Small intestine (tissue), 16 donors: ENCODE measurements around the gene DTNB. TPM values are rescaled to one million over a fixed set of nuclear protein-coding genes. Genes with fewer than 3 reads are reported as not detected.

ENCODE experiments used
- DNase-seq, 2 donors: peaks; one replicate each; pipeline versions ENCODE4 v3.0.0 to v3.0.0-alpha.2; 2013
- FAIRE-seq: peaks from 2 replicates; lab custom pipeline; 2012; peaks lifted over from hg19 to GRCh38; lab: Jason Lieb, UNC
- H3K27ac ChIP-seq, 3 donors: one replicate each; pipeline ENCODE4 v1.5.1; 2013; ENCODE audit warnings: low read length in 2 of 3, mild to moderate bottlenecking in 2 of 3, control low read depth in 1 of 3, inconsistent platforms in 1 of 3, low read depth in 1 of 3, moderate library complexity in 1 of 3
- H3K27me3 ChIP-seq, 3 donors: one replicate each; pipeline ENCODE4 v1.6.1; 2013; ENCODE audit warnings: low read length in 3 of 3, inconsistent platforms in 1 of 3; ENCODE audit not compliant: control insufficient read depth in 3 of 3, insufficient read depth in 3 of 3
- H3K36me3 ChIP-seq, 3 donors: one replicate each; pipeline ENCODE4 v1.6.1; 2013; ENCODE audit warnings: low read length in 3 of 3, inconsistent platforms in 1 of 3, low read depth in 1 of 3, mild to moderate bottlenecking in 1 of 3, moderate library complexity in 1 of 3; ENCODE audit not compliant: control insufficient read depth in 3 of 3, insufficient read depth in 2 of 3
- H3K4me1 ChIP-seq, 3 donors: one replicate each; pipeline ENCODE4 v1.6.1; 2013; ENCODE audit warnings: low read length in 2 of 3, inconsistent platforms in 1 of 3, low read depth in 1 of 3, mild to moderate bottlenecking in 1 of 3, moderate library complexity in 1 of 3; ENCODE audit not compliant: control insufficient read depth in 3 of 3, insufficient read depth in 2 of 3
- H3K4me3 ChIP-seq, 3 donors: one replicate each; pipeline ENCODE4 v1.5.1; 2013; ENCODE audit warnings: low read length in 3 of 3, control low read depth in 1 of 3, inconsistent platforms in 1 of 3, low read depth in 1 of 3, mild to moderate bottlenecking in 1 of 3, moderate library complexity in 1 of 3
- H3K9me3 ChIP-seq, 2 donors: one replicate each; pipeline ENCODE4 v1.6.1; 2013; ENCODE audit warnings: low read depth in 1 of 2, low read length in 1 of 2; ENCODE audit not compliant: control insufficient read depth in 2 of 2, insufficient read depth in 1 of 2
- WGBS, 3 donors: extraction: QIAGEN DNeasy Blood & Tissue Kit; methylation state at CpG; one replicate each; pipeline ENCODE4 v1.1.7; 2013; 5-methylcytosine and 5-hydroxymethylcytosine counted together
- long read RNA-seq, 10 donors: transcript quantifications; one replicate each; lab custom pipeline, GENCODE V29; 2026
- polyA plus RNA-seq, 4 donors: library from polyadenylated mRNA; stranded (reverse) in 3 of 4; unstranded in 1 of 4; fragments of 200-250 nt in 3 of 4; fragments of 120-200 nt in 1 of 4; gene quantifications; one replicate each; pipeline versions ENCODE4 v1.2.1 to v1.2.3, GENCODE V29; 2013
- donor health status: healthy with polysubstance abuse.
- donor health status: control.
- donor health status: control.
- donor health status: Bipolar disorder and iron deficiency.
- donor health status: healthy.

Gene DTNB
- polyA plus RNA-seq: 1 to 10 TPM; 2.4 to 9.7 (median 4.4) TPM
- long read RNA-seq, donor 1: 0 reads
- long read RNA-seq, donor 2: 0 reads
- long read RNA-seq, donor 3: 0 reads
- long read RNA-seq, donor 4: 0 reads
- long read RNA-seq, donor 5, partial matches to known transcripts: 0 of 1 reads
- long read RNA-seq, donor 5, other reads (novel, unspliced or antisense): 0 of 1 reads
- long read RNA-seq, donor 6, partial matches to known transcripts: 0 of 1 reads
- long read RNA-seq, donor 6, other reads (novel, unspliced or antisense): 0 of 1 reads
- long read RNA-seq, donor 7: 0 reads
- long read RNA-seq, donor 8: 0 reads
- long read RNA-seq, donor 9: 0 reads
- long read RNA-seq, donor 10: 0 reads

DNA sequence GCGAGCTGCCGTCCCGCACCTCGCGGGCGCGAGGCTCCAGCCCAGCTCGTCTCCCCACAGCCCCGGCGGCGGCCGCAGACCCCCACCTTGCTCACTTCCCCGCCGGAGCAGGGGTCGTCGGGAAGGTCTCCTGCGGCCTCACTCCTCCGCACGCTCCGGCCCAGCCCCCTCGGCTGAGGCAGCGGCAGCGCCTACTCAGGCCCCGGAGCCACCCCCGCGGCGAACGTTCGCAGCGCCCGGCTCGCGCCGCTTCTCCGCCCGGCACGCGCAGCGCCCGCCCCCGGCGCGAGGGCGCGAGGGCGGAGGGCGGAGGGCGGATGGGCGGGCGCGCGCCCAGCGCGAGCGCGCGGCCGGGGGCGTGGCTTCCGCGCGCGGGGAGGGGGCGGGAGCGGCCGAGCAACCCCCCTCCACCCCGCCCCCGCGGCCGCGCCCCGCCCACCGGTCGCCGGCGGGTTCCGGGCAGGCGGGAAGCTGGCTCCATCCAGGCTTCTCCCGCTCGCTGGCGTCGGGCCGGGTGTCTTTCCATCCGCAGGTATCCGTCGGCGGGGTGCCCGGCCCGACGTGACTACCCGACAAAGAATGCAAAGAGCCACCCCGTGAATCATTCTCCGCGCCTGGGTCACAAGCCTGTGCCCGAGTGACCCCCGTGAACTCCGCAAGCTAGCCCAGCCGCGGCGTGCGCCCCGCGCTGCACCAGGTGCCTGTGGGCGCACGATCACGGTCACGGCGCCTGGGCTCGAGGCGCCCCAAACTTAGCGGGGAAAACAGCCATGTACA, at the start of gene DTNB:
TSS of gene DTNB (minus strand) at position 278 of the 777 bp plus-strand sequence. CDS start 20,917 bp downstream, outside the sequence.
- H3K9me3 ChIP-seq: peaks cover 0 to 12% of the 10 kb centered on the region in 2 donors
- peak within 1 kb of the TSS; percentile 64 to 90 (median 77) for H3K4me3 ChIP-seq
- no peak for FAIRE-seq
- peaks cover 4 to 5% (median 4%) of the 10 kb centered on the region in 3 donors for H3K4me1 ChIP-seq
- WGBS, 3 donors: 0 to 1% (median 1%) methylated on average over 51 to 111 of the region's 111 CpGs
- peak within 1 kb of the TSS; percentile 42 to 88 (median 47) for H3K27ac ChIP-seq
- peak; percentile 56 to 88 for DNase-seq
- H3K36me3 ChIP-seq: no peaks in the 10 kb centered on the region
- peaks cover 0 to 16% (median 0%) of the 10 kb centered on the region in 3 donors for H3K27me3 ChIP-seq

DNA sequence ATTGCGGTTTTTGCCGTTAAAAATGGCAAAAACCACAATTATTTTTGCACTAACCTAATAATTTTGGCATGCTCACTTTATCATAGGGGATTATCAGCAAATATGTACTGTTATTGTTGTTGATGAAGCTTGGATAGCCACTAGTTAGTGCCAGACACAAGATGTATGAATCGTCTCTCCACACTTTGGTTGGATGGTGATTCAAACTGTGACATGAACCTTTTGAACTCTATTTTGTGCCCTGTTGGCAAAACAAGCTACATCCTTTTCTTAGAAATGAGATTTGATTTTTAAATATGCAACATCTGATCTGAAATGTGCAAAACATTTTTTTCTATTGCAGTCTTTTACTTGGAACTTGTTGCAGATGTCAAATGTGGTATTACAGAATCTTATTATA, 48.8 kb upstream of the DTNB start:
- Histone ChIP-seq H3K27me3 (peaks cover 0 to 3% (median 0%) of the 10 kb centered on the region in 3 donors), H3K27ac (no peak overlapping the region), H3K36me3 (no peaks in the 10 kb centered on the region), H3K4me3 (no peak overlapping the region), H3K4me1 (no peaks in the 10 kb centered on the region), H3K9me3 (no peaks in the 10 kb centered on the region)
- FAIRE-seq (no peak), DNase-seq (no peak)
- WGBS, 3 donors: 78 to 81% (median 79%) methylated on average over 3 of the region's 3 CpGs

GRCh38 chr2:25720575-25720974, 47.2 kb upstream of the DTNB start:
- 78 to 82% (median 79%) methylated on average over 1 of the region's 1 CpG for WGBS, 3 donors
- FAIRE-seq (no peak), DNase-seq (no peak)
- Histone ChIP-seq H3K4me1 (no peaks in the 10 kb centered on the region), H3K27ac (no peak overlapping the region), H3K4me3 (no peak overlapping the region), H3K36me3 (no peaks in the 10 kb centered on the region), H3K9me3 (no peaks in the 10 kb centered on the region), H3K27me3 (peaks cover 0 to 3% (median 0%) of the 10 kb centered on the region in 3 donors)

DNA sequence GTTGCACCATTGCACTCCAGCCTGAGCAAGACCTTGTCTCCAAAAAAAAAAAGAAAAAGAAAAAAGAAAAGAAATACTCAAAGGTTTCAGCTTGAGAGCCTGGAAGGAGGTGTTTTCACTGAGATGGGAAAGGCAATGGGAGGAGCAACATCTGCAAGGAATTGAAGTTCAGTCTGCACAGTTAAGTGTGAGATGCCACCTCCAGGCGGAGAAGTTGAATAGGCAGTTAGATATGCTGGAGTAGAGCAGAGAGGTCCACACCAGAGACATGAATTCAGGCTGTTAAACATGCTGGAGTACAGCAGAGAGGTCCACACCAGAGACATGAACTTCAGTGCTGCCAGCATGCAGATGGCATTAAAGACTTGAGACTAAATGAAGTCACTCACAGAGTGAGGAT, 41.4 kb upstream of the DTNB start:
- FAIRE-seq (no peak), DNase-seq (peak in 1 of 2 donors; percentile 32)
- WGBS, 3 donors: 47 to 75% (median 74%) methylated on average over 1 of the region's 1 CpG
- Histone ChIP-seq H3K27me3 (no peaks in the 10 kb centered on the region), H3K36me3 (no peaks in the 10 kb centered on the region), H3K9me3 (no peaks in the 10 kb centered on the region), H3K4me3 (no peak overlapping the region), H3K4me1 (no peaks in the 10 kb centered on the region), H3K27ac (no peak overlapping the region)

GRCh38 chr2:25712455-25712854, 39.1 kb upstream of the DTNB start:
- H3K4me3 ChIP-seq: no peak overlapping the region
- FAIRE-seq (no peak), DNase-seq (no peak)
- no peaks in the 10 kb centered on the region for H3K9me3 ChIP-seq
- H3K36me3 ChIP-seq: no peaks in the 10 kb centered on the region
- no peak overlapping the region for H3K27ac ChIP-seq
- no peaks in the 10 kb centered on the region for H3K4me1 ChIP-seq
- no peaks in the 10 kb centered on the region for H3K27me3 ChIP-seq
- WGBS, 3 donors: 78 to 81% (median 79%) methylated on average over 5 of the region's 5 CpGs

DNA sequence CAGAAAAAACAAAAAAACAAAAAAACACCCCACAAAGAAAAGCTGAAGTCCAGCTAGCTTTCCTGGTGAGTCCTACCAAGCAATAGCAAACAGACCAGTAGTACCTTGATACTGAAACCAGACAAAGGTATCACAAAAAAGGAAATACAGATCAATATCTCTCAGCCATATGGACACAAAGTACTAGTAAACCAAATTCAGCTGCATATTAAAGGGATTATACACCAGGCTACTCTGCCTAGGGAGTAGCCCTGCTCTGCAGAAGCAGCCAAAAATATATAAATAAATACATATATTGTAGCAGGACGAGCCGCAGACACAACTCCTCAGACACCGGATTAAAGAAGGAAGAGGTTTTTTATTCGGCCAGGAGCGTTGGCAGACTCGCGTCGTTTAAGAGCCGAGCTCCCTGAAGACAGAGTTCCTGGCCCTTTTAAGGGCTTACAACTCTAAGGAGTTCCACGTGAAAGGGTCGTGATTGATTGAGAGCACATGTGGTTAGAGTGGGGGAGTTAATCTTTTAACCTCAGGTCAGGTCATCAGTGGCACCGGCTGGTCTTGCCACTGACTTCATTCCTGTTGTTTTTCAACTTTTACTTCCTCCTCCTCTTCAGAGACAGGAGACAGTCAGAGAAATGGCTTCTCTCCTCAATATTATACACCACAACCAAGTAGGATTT, 38.4 kb upstream of the DTNB start:
- no peak overlapping the region for H3K4me3 ChIP-seq
- FAIRE-seq (no peak), DNase-seq (no peak)
- no peaks in the 10 kb centered on the region for H3K36me3 ChIP-seq
- WGBS, 3 donors: 16 to 42% (median 39%) methylated on average over 12 of the region's 12 CpGs
- H3K4me1 ChIP-seq: no peaks in the 10 kb centered on the region
- H3K27me3 ChIP-seq: no peaks in the 10 kb centered on the region
- H3K27ac ChIP-seq: no peak overlapping the region
- H3K9me3 ChIP-seq: no peaks in the 10 kb centered on the region

GRCh38 chr2:25710750-25711149, 37.4 kb upstream of the DTNB start:
- Histone ChIP-seq H3K4me1 (no peaks in the 10 kb centered on the region), H3K9me3 (no peaks in the 10 kb centered on the region), H3K27me3 (no peaks in the 10 kb centered on the region), H3K27ac (no peak overlapping the region), H3K4me3 (no peak overlapping the region), H3K36me3 (no peaks in the 10 kb centered on the region)
- DNase-seq (no peak), FAIRE-seq (no peak)
- WGBS, 3 donors: 78 to 81% (median 79%) methylated on average over 3 of the region's 3 CpGs

DNA sequence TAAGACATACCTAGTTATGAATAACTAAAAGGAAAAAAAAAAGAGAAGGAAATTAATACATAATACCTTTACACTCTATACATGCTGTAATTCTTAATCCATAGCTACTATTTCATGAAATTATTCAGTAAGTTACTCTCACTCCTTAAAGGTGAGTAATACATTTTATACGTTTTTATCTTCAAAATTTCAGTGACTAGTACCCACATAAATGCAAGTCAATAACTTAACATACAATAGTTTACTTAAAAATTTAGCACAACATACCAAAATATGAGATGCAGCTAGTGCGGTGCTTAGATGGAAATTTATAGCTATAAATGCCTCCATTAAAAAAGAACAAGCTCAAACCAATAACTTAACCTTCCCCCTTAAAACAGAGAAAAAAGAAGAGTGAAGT, 36.0 kb upstream of the DTNB start:
- no peak for DNase-seq
- Histone ChIP-seq H3K4me3 (no peak overlapping the region), H3K4me1 (no peaks in the 10 kb centered on the region), H3K27me3 (no peaks in the 10 kb centered on the region), H3K9me3 (peaks cover 0 to 2% of the 10 kb centered on the region in 2 donors), H3K27ac (no peak overlapping the region), H3K36me3 (no peaks in the 10 kb centered on the region)
- FAIRE-seq: no peak
- WGBS, 3 donors: 76 to 90% (median 85%) methylated on average over 2 of the region's 2 CpGs
